ENCODE measurements around the gene DUSP2. TPM values are rescaled to one million over a fixed set of nuclear protein-coding genes. Genes with fewer than 3 reads are reported as not detected.

The DUSP2 gene
- total and polyA plus RNA-seq, 2 donors (not counting 1 experiment from before 2014, with no cell fraction given): 0.17 to 0.33 TPM

- no peak overlapping the region for H2AFZ ChIP-seq (ENCODE audit: low read length)
- no peak for DNase-seq (ENCODE audit: low read depth in 2 of 2)
- H3K9me3 ChIP-seq (ENCODE audit: control insufficient read depth, insufficient read depth, low read depth, low read length): no peaks in the 10 kb centered on the region
- H4K20me1 ChIP-seq (ENCODE audit: control insufficient read depth, extremely low read depth, insufficient read depth, low read length): no peaks in the 10 kb centered on the region
- H3K9ac ChIP-seq (ENCODE audit: insufficient read depth, low read length): no peak overlapping the region
- H3K4me1 ChIP-seq (ENCODE audit: control insufficient read depth, extremely low read depth, insufficient read depth, low read length): no peaks in the 10 kb centered on the region
- H3K36me3 ChIP-seq (ENCODE audit: control insufficient read depth, insufficient read depth, low read length): no peaks in the 10 kb centered on the region
- H3K79me2 ChIP-seq (ENCODE audit: control insufficient read depth, insufficient read depth, low read length): no peaks in the 10 kb centered on the region
- no peak overlapping the region for H3K4me2 ChIP-seq (ENCODE audit: extremely low read depth, insufficient read depth, low read length)
- H3K27me3 ChIP-seq (ENCODE audit: control insufficient read depth, insufficient read depth, low read length): peaks cover 30% of the 10 kb centered on the region
- no peak overlapping the region for H3K4me3 ChIP-seq (replicated peaks in 1 of 4; ENCODE audit: control extremely low read depth in 1 of 4, insufficient read depth in 1 of 4, low read depth in 3 of 4, low read length in 4 of 4)
- TF ChIP-seq EZH2 (IDR thresholded peaks at IDR 0.05; ENCODE audit: low read length, missing control alignments): no peak
- TF ChIP-seq CTCF (conservative IDR thresholded peaks at IDR 0.05 in 1 of 2, IDR thresholded peaks at IDR 0.05 in 1 of 2; ENCODE audit: low read depth in 1 of 2, low read length in 2 of 2): no peak
- H3K27ac ChIP-seq (ENCODE audit: insufficient read depth, low read length): no peak overlapping the region
Measured at GRCh38 chr2:96114546-96114902, 30.7 kb downstream of the DUSP2 start.

DNA sequence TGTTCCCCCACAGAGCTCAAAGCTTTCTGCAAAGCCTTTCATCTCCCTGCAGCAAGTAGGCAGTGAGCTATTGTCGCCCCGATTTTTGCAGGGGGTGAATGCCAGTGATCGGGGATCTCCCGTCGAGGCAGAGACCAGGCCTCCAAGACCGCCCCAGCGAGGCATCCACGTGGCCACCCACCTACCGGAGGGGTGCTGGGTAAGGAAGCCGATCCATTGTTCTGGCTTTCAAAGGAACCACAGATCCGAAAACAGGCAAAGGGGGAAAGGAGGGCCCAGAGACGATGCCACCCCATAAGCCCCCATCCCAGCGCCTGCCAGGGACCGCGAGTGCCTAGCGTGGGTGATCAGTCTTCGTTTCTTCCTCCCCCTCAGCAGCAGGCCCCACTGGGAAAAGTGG, 31.3 kb downstream of the DUSP2 start:
- Histone ChIP-seq H3K79me2 (ENCODE audit: control insufficient read depth, insufficient read depth, low read length) (no peaks in the 10 kb centered on the region), H4K20me1 (ENCODE audit: control insufficient read depth, extremely low read depth, insufficient read depth, low read length) (no peaks in the 10 kb centered on the region), H2AFZ (ENCODE audit: low read length) (no peak overlapping the region), H3K27me3 (ENCODE audit: control insufficient read depth, insufficient read depth, low read length) (peaks cover 30% of the 10 kb centered on the region), H3K4me1 (ENCODE audit: control insufficient read depth, extremely low read depth, insufficient read depth, low read length) (no peaks in the 10 kb centered on the region), H3K9me3 (ENCODE audit: control insufficient read depth, insufficient read depth, low read depth, low read length) (no peaks in the 10 kb centered on the region), H3K27ac (ENCODE audit: insufficient read depth, low read length) (no peak overlapping the region), H3K9ac (ENCODE audit: insufficient read depth, low read length) (no peak overlapping the region), H3K4me2 (ENCODE audit: extremely low read depth, insufficient read depth, low read length) (no peak overlapping the region), H3K4me3 (replicated peaks in 1 of 4; ENCODE audit: control extremely low read depth in 1 of 4, insufficient read depth in 1 of 4, low read depth in 3 of 4, low read length in 4 of 4) (no peak overlapping the region), H3K36me3 (ENCODE audit: control insufficient read depth, insufficient read depth, low read length) (no peaks in the 10 kb centered on the region)
- TF ChIP-seq EZH2 (IDR thresholded peaks at IDR 0.05; ENCODE audit: low read length, missing control alignments) (no peak), CTCF (conservative IDR thresholded peaks at IDR 0.05 in 1 of 2, IDR thresholded peaks at IDR 0.05 in 1 of 2; ENCODE audit: low read depth in 1 of 2, low read length in 2 of 2) (no peak)
- no peak for DNase-seq (ENCODE audit: low read depth in 2 of 2)

- Histone ChIP-seq H2AFZ (ENCODE audit: low read length) (no peak overlapping the region), H3K4me2 (ENCODE audit: extremely low read depth, insufficient read depth, low read length) (no peak overlapping the region), H3K4me3 (replicated peaks in 1 of 4; ENCODE audit: control extremely low read depth in 1 of 4, insufficient read depth in 1 of 4, low read depth in 3 of 4, low read length in 4 of 4) (no peak overlapping the region), H4K20me1 (ENCODE audit: control insufficient read depth, extremely low read depth, insufficient read depth, low read length) (no peaks in the 10 kb centered on the region), H3K36me3 (ENCODE audit: control insufficient read depth, insufficient read depth, low read length) (no peaks in the 10 kb centered on the region), H3K27me3 (ENCODE audit: control insufficient read depth, insufficient read depth, low read length) (peaks cover 27% of the 10 kb centered on the region), H3K9ac (ENCODE audit: insufficient read depth, low read length) (no peak overlapping the region), H3K4me1 (ENCODE audit: control insufficient read depth, extremely low read depth, insufficient read depth, low read length) (no peaks in the 10 kb centered on the region), H3K9me3 (ENCODE audit: control insufficient read depth, insufficient read depth, low read depth, low read length) (no peaks in the 10 kb centered on the region), H3K79me2 (ENCODE audit: control insufficient read depth, insufficient read depth, low read length) (no peaks in the 10 kb centered on the region), H3K27ac (ENCODE audit: insufficient read depth, low read length) (no peak overlapping the region)
- TF ChIP-seq EZH2 (IDR thresholded peaks at IDR 0.05; ENCODE audit: low read length, missing control alignments) (no peak), CTCF (conservative IDR thresholded peaks at IDR 0.05 in 1 of 2, IDR thresholded peaks at IDR 0.05 in 1 of 2; ENCODE audit: low read depth in 1 of 2, low read length in 2 of 2) (no peak)
- no peak for DNase-seq (ENCODE audit: low read depth in 2 of 2)
Measured at GRCh38 chr2:96113367-96113677, 31.9 kb downstream of the DUSP2 start.

Data from fibroblast of lung (primary cell).